Measurements from ENCODE around the gene CAPRIN2.

Gene CAPRIN2

GRCh38 chr12:30753751-30754382 lies 884 bp downstream of the CAPRIN2 start:
- intact Hi-C loops (cut with micrococcal nuclease): loop anchor here (5.0 to 10.0 kb wide), 2 partner anchors 77 to 1921 kb away; partner anchors contain the start of gene DNM1L
- Mint-ChIP-seq H3K4me1 (ENCODE audit: low read depth) (peaks cover 35% of the 10 kb centered on the region), H3K9me3 (no peaks in the 10 kb centered on the region), H3K27me3 (peaks cover 7% of the 10 kb centered on the region), H3K27ac (peak overlapping the region; percentile 77), H3K4me3 (peak overlapping the region; percentile 91), H3K36me3 (ENCODE audit: low read depth) (peaks cover 7% of the 10 kb centered on the region)

- Mint-ChIP-seq H3K27ac (no peak overlapping the region), H3K4me3 (no peak overlapping the region), H3K27me3 (peaks cover 7% of the 10 kb centered on the region), H3K9me3 (no peaks in the 10 kb centered on the region), H3K36me3 (ENCODE audit: low read depth) (peaks cover 7% of the 10 kb centered on the region), H3K4me1 (ENCODE audit: low read depth) (peaks cover 36% of the 10 kb centered on the region)
- intact Hi-C loops (cut with micrococcal nuclease): loop anchor here (5.0 to 10.0 kb wide), 2 partner anchors 76 to 1922 kb away; partner anchors contain the start of gene DNM1L
These were observed 1.5 kb downstream of the CAPRIN2 start for GRCh38 chr12:30753233-30753632.

- H3K4me1 Mint-ChIP-seq (ENCODE audit: low read depth): peaks cover 43% of the 10 kb centered on the region
- H3K9me3 Mint-ChIP-seq: no peaks in the 10 kb centered on the region
- no peak overlapping the region for H3K27ac Mint-ChIP-seq
- intact Hi-C loops (cut with micrococcal nuclease): loop anchor here (5.0 to 10.0 kb wide), 2 partner anchors 75 to 1923 kb away; partner anchors contain the start of gene DNM1L
- H3K4me3 Mint-ChIP-seq: no peak overlapping the region
- peaks cover 7% of the 10 kb centered on the region for H3K27me3 Mint-ChIP-seq
- peaks cover 11% of the 10 kb centered on the region for H3K36me3 Mint-ChIP-seq (ENCODE audit: low read depth)
These were observed 2.5 kb downstream of the CAPRIN2 start for GRCh38 chr12:30752255-30752654.

- Mint-ChIP-seq H3K4me1 (ENCODE audit: low read depth) (peaks cover 30% of the 10 kb centered on the region), H3K27ac (no peak overlapping the region), H3K4me3 (no peak overlapping the region), H3K36me3 (ENCODE audit: low read depth) (peaks cover 14% of the 10 kb centered on the region), H3K27me3 (peaks cover under 1% of the 10 kb centered on the region), H3K9me3 (no peaks in the 10 kb centered on the region)
- intact Hi-C loops (cut with micrococcal nuclease): no loop called here
These were observed 6.6 kb downstream of the CAPRIN2 start for GRCh38 chr12:30748147-30748546.

GRCh38 chr12:30746190-30746589 lies 8.6 kb downstream of the CAPRIN2 start:
- Mint-ChIP-seq H3K27me3 (no peaks in the 10 kb centered on the region), H3K9me3 (no peaks in the 10 kb centered on the region), H3K36me3 (ENCODE audit: low read depth) (peaks cover 14% of the 10 kb centered on the region), H3K4me3 (no peak overlapping the region), H3K4me1 (ENCODE audit: low read depth) (peaks cover 30% of the 10 kb centered on the region), H3K27ac (no peak overlapping the region)
- intact Hi-C loops (cut with micrococcal nuclease): no loop called here

GRCh38 chr12:30744321-30744720 lies 10.4 kb downstream of the CAPRIN2 start:
- no peaks in the 10 kb centered on the region for H3K27me3 Mint-ChIP-seq
- intact Hi-C loops (cut with micrococcal nuclease): no loop called here

GRCh38 chr12:30740274-30740673 lies 14.5 kb downstream of the CAPRIN2 start:
- Mint-ChIP-seq H3K27ac (no peak overlapping the region), H3K36me3 (ENCODE audit: low read depth) (peaks cover 31% of the 10 kb centered on the region), H3K9me3 (no peaks in the 10 kb centered on the region), H3K4me3 (no peak overlapping the region), H3K4me1 (ENCODE audit: low read depth) (no peaks in the 10 kb centered on the region), H3K27me3 (no peaks in the 10 kb centered on the region)
- intact Hi-C loops (cut with micrococcal nuclease): no loop called here

More at GRCh38 chr12:30744321-30744720, 10.4 kb downstream of the CAPRIN2 start:
- H3K36me3 Mint-ChIP-seq (ENCODE audit: low read depth): peaks cover 17% of the 10 kb centered on the region
- H3K4me3 Mint-ChIP-seq: no peak overlapping the region
- H3K9me3 Mint-ChIP-seq: no peaks in the 10 kb centered on the region
- H3K27ac Mint-ChIP-seq: no peak overlapping the region
- peaks cover 13% of the 10 kb centered on the region for H3K4me1 Mint-ChIP-seq (ENCODE audit: low read depth)

GRCh38 chr12:30739020-30739419 lies 15.7 kb downstream of the CAPRIN2 start:
- Mint-ChIP-seq H3K9me3 (no peaks in the 10 kb centered on the region), H3K4me1 (ENCODE audit: low read depth) (no peaks in the 10 kb centered on the region), H3K27ac (no peak overlapping the region), H3K4me3 (no peak overlapping the region), H3K27me3 (no peaks in the 10 kb centered on the region), H3K36me3 (ENCODE audit: low read depth) (peaks cover 40% of the 10 kb centered on the region)
- intact Hi-C loops (cut with micrococcal nuclease): no loop called here

- peaks cover 52% of the 10 kb centered on the region for H3K36me3 Mint-ChIP-seq (ENCODE audit: low read depth)
- no peak overlapping the region for H3K27ac Mint-ChIP-seq
- no peak overlapping the region for H3K4me3 Mint-ChIP-seq
- intact Hi-C loops (cut with micrococcal nuclease): no loop called here
- H3K4me1 Mint-ChIP-seq (ENCODE audit: low read depth): peaks cover 18% of the 10 kb centered on the region
- H3K27me3 Mint-ChIP-seq: no peaks in the 10 kb centered on the region
- no peaks in the 10 kb centered on the region for H3K9me3 Mint-ChIP-seq
These were observed 21.7 kb downstream of the CAPRIN2 start for GRCh38 chr12:30732954-30733637.

- H3K4me3 Mint-ChIP-seq: no peak overlapping the region
- H3K27ac Mint-ChIP-seq: no peak overlapping the region
- H3K36me3 Mint-ChIP-seq (ENCODE audit: low read depth): peaks cover 36% of the 10 kb centered on the region
- no peaks in the 10 kb centered on the region for H3K9me3 Mint-ChIP-seq
- peaks cover 18% of the 10 kb centered on the region for H3K4me1 Mint-ChIP-seq (ENCODE audit: low read depth)
- H3K27me3 Mint-ChIP-seq: no peaks in the 10 kb centered on the region
- intact Hi-C loops (cut with micrococcal nuclease): no loop called here
These were observed 24.7 kb downstream of the CAPRIN2 start for GRCh38 chr12:30730011-30730410.

GRCh38 chr12:30729547-30729946 lies 25.2 kb downstream of the CAPRIN2 start:
- Mint-ChIP-seq H3K4me3 (no peak overlapping the region), H3K9me3 (no peaks in the 10 kb centered on the region), H3K27me3 (no peaks in the 10 kb centered on the region), H3K4me1 (ENCODE audit: low read depth) (peaks cover 18% of the 10 kb centered on the region), H3K36me3 (ENCODE audit: low read depth) (peaks cover 31% of the 10 kb centered on the region), H3K27ac (no peak overlapping the region)
- intact Hi-C loops (cut with micrococcal nuclease): no loop called here

GRCh38 chr12:30726647-30727046 lies 28.1 kb downstream of the CAPRIN2 start:
- Mint-ChIP-seq H3K27me3 (no peaks in the 10 kb centered on the region), H3K4me1 (ENCODE audit: low read depth) (peaks cover 17% of the 10 kb centered on the region), H3K4me3 (no peak overlapping the region), H3K36me3 (ENCODE audit: low read depth) (peaks cover 28% of the 10 kb centered on the region), H3K27ac (no peak overlapping the region), H3K9me3 (no peaks in the 10 kb centered on the region)
- intact Hi-C loops (cut with micrococcal nuclease): no loop called here

- intact Hi-C loops (cut with micrococcal nuclease): no loop called here
- H3K9me3 Mint-ChIP-seq: no peaks in the 10 kb centered on the region
These were observed 29.0 kb downstream of the CAPRIN2 start for GRCh38 chr12:30725739-30726138.

GRCh38 chr12:30719060-30719459 lies 35.7 kb downstream of the CAPRIN2 start:
- no peak overlapping the region for H3K27ac Mint-ChIP-seq
- H3K27me3 Mint-ChIP-seq: no peaks in the 10 kb centered on the region
- peaks cover 42% of the 10 kb centered on the region for H3K36me3 Mint-ChIP-seq (ENCODE audit: low read depth)
- intact Hi-C loops (cut with micrococcal nuclease): no loop called here
- no peak overlapping the region for H3K4me3 Mint-ChIP-seq
- no peaks in the 10 kb centered on the region for H3K9me3 Mint-ChIP-seq
- H3K4me1 Mint-ChIP-seq (ENCODE audit: low read depth): no peaks in the 10 kb centered on the region

More at GRCh38 chr12:30725739-30726138, 29.0 kb downstream of the CAPRIN2 start:
- peaks cover 8% of the 10 kb centered on the region for H3K4me1 Mint-ChIP-seq (ENCODE audit: low read depth)
- no peaks in the 10 kb centered on the region for H3K27me3 Mint-ChIP-seq
- H3K27ac Mint-ChIP-seq: no peak overlapping the region
- H3K4me3 Mint-ChIP-seq: no peak overlapping the region
- peaks cover 35% of the 10 kb centered on the region for H3K36me3 Mint-ChIP-seq (ENCODE audit: low read depth)

Measured in dendritic cell treated with granulocyte-macrophage colony-stimulating factor and Interleukin-4, amounts not matched to agents 40 ng/mL and 50 ng/mL, for 4 days (primary cell).